Neural cell (in vitro differentiated cells): ENCODE data around the gene RD3L. TPM values are rescaled to one million over a fixed set of nuclear protein-coding genes. Genes with fewer than 3 reads are reported as not detected.

Experiments
- H2AFZ ChIP-seq: fragments of 200-600, 300-800 bp; sonication (generic), shearing (Covaris generic); 2 replicates; pipeline ENCODE4 v1.6.0; 2014; ENCODE audit warnings: low read depth, mild to moderate bottlenecking, antibody characterized with exemption, low read length, moderate library complexity
- H3F3A ChIP-seq: fragments of 200-600 bp; shearing (Covaris generic); 2 replicates; pipeline ENCODE4 v1.6.1; 2016; ENCODE audit warnings: mild to moderate bottlenecking, moderate library complexity, mixed read lengths, antibody characterized with exemption, low read length; ENCODE audit not compliant: insufficient read depth, poor library complexity, severe bottlenecking
- H3K27ac ChIP-seq: fragments of 200-600, 300-800 bp; sonication (generic), shearing (Covaris generic); 2 replicates; pipeline ENCODE4 v1.5.1; 2014; ENCODE audit warnings: mild to moderate bottlenecking, low read length, moderate library complexity
- H3K27me3 ChIP-seq: fragments of 300-800, 200-600 bp; sonication (generic), shearing (Covaris generic); 2 replicates; pipeline ENCODE4 v1.6.0; 2014; ENCODE audit warnings: mild to moderate bottlenecking, low read depth, low read length, moderate library complexity; ENCODE audit not compliant: insufficient read depth
- H3K36me3 ChIP-seq: fragments of 300-800, 200-600 bp; sonication (generic), shearing (Covaris generic); 2 replicates; pipeline ENCODE4 v1.5.1; 2014; ENCODE audit warnings: mild to moderate bottlenecking, antibody characterized with exemption, low read length, moderate library complexity; ENCODE audit not compliant: insufficient read depth
- H3K4me2 ChIP-seq: fragments of 300-800, 200-600 bp; sonication (generic), shearing (Covaris generic); 2 replicates; pipeline ENCODE4 v1.6.0; 2014; ENCODE audit warnings: mild to moderate bottlenecking, low read length
- H3K4me3 ChIP-seq: fragments of 300-800, 200-600 bp; sonication (generic), shearing (Covaris generic); 2 replicates; pipeline ENCODE4 v1.5.1; 2014; ENCODE audit warnings: mild to moderate bottlenecking, low read length, moderate library complexity
- H3K79me2 ChIP-seq: fragments of 200-600 bp; shearing (Covaris generic); replicated peaks from 2 replicates; pipeline ENCODE4 v1.6.0; 2014; ENCODE audit warnings: mild to moderate bottlenecking, low read length, moderate library complexity; ENCODE audit not compliant: insufficient read depth
- H3K9ac ChIP-seq: fragments of 300-800, 200-600 bp; sonication (generic), shearing (Covaris generic); 2 replicates; pipeline ENCODE4 v1.6.1; 2016; ENCODE audit warnings: mild to moderate bottlenecking, low read length, mixed read lengths
- H3K9me2 ChIP-seq: fragments of 200-600 bp; shearing (Covaris generic); 2 replicates; pipeline ENCODE4 v1.6.1; 2016; ENCODE audit warnings: mild to moderate bottlenecking, low read length, mixed read lengths; ENCODE audit not compliant: insufficient read depth
- H3K9me3 ChIP-seq: fragments of 200-600, 300-800 bp; sonication (generic), shearing (Covaris generic); 2 replicates; pipeline ENCODE4 v1.6.1; 2016; ENCODE audit warnings: mild to moderate bottlenecking, mixed run types, low read length, moderate library complexity, mixed read lengths
- H4K20me1 ChIP-seq: fragments of 200-600 bp; shearing (Covaris generic); 2 replicates; pipeline ENCODE4 v1.6.1; 2016; ENCODE audit warnings: mild to moderate bottlenecking, mixed run types; ENCODE audit not compliant: insufficient read depth
- EP300 ChIP-seq: fragments of 450-650 bp; conservative IDR thresholded peaks from 2 replicates; pipeline ENCODE4 v1.6.1; 2014; ENCODE audit warnings: antibody characterized with exemption, mild to moderate bottlenecking, moderate library complexity; ENCODE audit not compliant: poor library complexity, severe bottlenecking
- EZH2 ChIP-seq: fragments of 200-600, 300-800 bp; shearing (Covaris generic), sonication (generic); IDR thresholded peaks from 2 replicates; pipeline ENCODE4 v1.6.1; 2014; ENCODE audit warnings: antibody characterized with exemption, low read length, borderline replicate concordance, mild to moderate bottlenecking; ENCODE audit not compliant: insufficient read depth, poor library complexity, severe bottlenecking
- MXI1 ChIP-seq: fragments of 450-650 bp; conservative IDR thresholded peaks from 2 replicates; pipeline ENCODE4 v1.6.1; 2014; ENCODE audit warnings: antibody characterized with exemption, mild to moderate bottlenecking; ENCODE audit not compliant: poor library complexity, severe bottlenecking
- POLR2AphosphoS5 ChIP-seq: IDR thresholded peaks from 2 replicates; pipeline ENCODE4 v1.6.1; 2012
- RAD21 ChIP-seq: fragments of 450-650 bp; conservative IDR thresholded peaks from 2 replicates; pipeline ENCODE4 v1.6.1; 2014; ENCODE audit warnings: antibody characterized with exemption, mild to moderate bottlenecking, moderate library complexity
- SMC3 ChIP-seq: fragments of 450-650 bp; conservative IDR thresholded peaks from 2 replicates; pipeline ENCODE4 v1.6.1; 2014; ENCODE audit warnings: antibody characterized with exemption, mild to moderate bottlenecking, moderate library complexity; ENCODE audit not compliant: poor library complexity
- TAF1 ChIP-seq: IDR thresholded peaks from 2 replicates; pipeline ENCODE4 v1.6.1; 2012; ENCODE audit warnings: low read depth
- polyA plus RNA-seq: library from polyadenylated mRNA; depleted of rRNA; stranded (reverse); fragments of >200 nt; gene quantifications from 2 replicates; pipeline ENCODE4 v1.2.3, GENCODE V29; 2014
- TF ChIP-seq, protein P1 (sequence below): fragments of 450-650 bp; IDR thresholded peaks from 2 replicates; pipeline ENCODE4 v1.5.1; 2014; ENCODE audit warnings: antibody characterized with exemption, mild to moderate bottlenecking, moderate library complexity; ENCODE audit not compliant: poor library complexity, severe bottlenecking
- TF ChIP-seq, protein P2 (sequence below): IDR thresholded peaks from 2 replicates; pipeline ENCODE4 v1.6.1; 2012; ENCODE audit warnings: borderline replicate concordance

RD3L gene
- polyA plus RNA-seq, 1 donor from 2014 or later, result 0.69 TPM

DNA sequence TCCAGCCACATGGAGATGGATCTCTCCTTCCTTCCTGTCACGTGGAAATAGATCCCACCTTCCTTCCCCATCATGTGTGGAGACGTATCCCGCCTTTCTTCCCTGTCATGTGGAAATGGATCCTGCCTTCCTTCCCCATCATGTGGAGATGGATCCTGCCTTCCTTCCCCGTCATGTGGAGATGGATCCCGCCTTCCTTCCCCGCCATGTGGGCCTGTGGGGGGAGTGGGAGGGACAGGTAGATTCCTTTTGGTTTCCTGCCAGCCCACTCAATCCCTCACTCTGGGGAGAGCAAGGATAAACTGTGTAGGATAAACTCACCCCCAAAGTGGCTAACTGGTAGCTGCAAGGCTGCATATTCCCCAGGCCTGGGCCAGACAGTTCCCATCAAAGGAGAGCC is 45.8 kb downstream of the RD3L start:
- Histone ChIP-seq H3F3A (no peaks in the 10 kb centered on the region), H3K9ac (no peak overlapping the region), H3K27me3 (no peaks in the 10 kb centered on the region), H2AFZ (no peak overlapping the region), H3K36me3 (no peaks in the 10 kb centered on the region), H3K4me3 (no peak overlapping the region), H3K79me2 (no peaks in the 10 kb centered on the region), H4K20me1 (no peaks in the 10 kb centered on the region), H3K27ac (no peak overlapping the region), H3K4me2 (no peak overlapping the region), H3K9me2 (no peaks in the 10 kb centered on the region), H3K9me3 (no peaks in the 10 kb centered on the region)
- TF ChIP-seq, protein P1, sequence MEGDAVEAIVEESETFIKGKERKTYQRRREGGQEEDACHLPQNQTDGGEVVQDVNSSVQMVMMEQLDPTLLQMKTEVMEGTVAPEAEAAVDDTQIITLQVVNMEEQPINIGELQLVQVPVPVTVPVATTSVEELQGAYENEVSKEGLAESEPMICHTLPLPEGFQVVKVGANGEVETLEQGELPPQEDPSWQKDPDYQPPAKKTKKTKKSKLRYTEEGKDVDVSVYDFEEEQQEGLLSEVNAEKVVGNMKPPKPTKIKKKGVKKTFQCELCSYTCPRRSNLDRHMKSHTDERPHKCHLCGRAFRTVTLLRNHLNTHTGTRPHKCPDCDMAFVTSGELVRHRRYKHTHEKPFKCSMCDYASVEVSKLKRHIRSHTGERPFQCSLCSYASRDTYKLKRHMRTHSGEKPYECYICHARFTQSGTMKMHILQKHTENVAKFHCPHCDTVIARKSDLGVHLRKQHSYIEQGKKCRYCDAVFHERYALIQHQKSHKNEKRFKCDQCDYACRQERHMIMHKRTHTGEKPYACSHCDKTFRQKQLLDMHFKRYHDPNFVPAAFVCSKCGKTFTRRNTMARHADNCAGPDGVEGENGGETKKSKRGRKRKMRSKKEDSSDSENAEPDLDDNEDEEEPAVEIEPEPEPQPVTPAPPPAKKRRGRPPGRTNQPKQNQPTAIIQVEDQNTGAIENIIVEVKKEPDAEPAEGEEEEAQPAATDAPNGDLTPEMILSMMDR, result no peak
- TF ChIP-seq EP300 (no peak), MXI1 (no peak), RAD21 (no peak), SMC3 (no peak)
- TF ChIP-seq, protein P2, sequence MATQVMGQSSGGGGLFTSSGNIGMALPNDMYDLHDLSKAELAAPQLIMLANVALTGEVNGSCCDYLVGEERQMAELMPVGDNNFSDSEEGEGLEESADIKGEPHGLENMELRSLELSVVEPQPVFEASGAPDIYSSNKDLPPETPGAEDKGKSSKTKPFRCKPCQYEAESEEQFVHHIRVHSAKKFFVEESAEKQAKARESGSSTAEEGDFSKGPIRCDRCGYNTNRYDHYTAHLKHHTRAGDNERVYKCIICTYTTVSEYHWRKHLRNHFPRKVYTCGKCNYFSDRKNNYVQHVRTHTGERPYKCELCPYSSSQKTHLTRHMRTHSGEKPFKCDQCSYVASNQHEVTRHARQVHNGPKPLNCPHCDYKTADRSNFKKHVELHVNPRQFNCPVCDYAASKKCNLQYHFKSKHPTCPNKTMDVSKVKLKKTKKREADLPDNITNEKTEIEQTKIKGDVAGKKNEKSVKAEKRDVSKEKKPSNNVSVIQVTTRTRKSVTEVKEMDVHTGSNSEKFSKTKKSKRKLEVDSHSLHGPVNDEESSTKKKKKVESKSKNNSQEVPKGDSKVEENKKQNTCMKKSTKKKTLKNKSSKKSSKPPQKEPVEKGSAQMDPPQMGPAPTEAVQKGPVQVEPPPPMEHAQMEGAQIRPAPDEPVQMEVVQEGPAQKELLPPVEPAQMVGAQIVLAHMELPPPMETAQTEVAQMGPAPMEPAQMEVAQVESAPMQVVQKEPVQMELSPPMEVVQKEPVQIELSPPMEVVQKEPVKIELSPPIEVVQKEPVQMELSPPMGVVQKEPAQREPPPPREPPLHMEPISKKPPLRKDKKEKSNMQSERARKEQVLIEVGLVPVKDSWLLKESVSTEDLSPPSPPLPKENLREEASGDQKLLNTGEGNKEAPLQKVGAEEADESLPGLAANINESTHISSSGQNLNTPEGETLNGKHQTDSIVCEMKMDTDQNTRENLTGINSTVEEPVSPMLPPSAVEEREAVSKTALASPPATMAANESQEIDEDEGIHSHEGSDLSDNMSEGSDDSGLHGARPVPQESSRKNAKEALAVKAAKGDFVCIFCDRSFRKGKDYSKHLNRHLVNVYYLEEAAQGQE, result no peak

DNA sequence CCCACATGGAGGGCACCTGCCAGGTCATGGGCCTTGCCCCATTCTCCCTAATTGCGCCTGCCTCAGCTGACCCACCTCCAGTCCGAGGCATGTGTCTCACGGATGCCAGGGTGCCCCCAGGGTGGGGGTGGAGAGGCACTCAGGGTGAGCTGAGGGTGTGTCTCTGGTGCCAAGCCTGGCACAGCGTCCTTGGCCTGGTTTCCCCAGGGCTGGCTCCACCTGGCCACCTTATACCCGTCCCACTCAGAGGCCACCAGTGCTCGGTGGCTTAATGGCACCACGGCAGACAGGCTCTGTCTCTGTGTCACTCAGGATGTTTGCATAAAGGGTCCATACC is 47.6 kb downstream of the RD3L start:
- Histone ChIP-seq H3K4me2 (no peak overlapping the region), H3K4me3 (no peak overlapping the region)
- TF ChIP-seq, protein P1, result no peak
- TF ChIP-seq TAF1 (no peak), EZH2 (no peak), RAD21 (no peak), MXI1 (no peak), POLR2AphosphoS5 (no peak), EP300 (no peak), SMC3 (no peak)
- TF ChIP-seq, protein P2, result no peak

More for the DNA sequence above, 47.6 kb downstream of the RD3L start:
- no peak overlapping the region for H2AFZ ChIP-seq
- H3K9me2 ChIP-seq, result no peaks in the 10 kb centered on the region
- no peaks in the 10 kb centered on the region for H3K9me3 ChIP-seq
- no peaks in the 10 kb centered on the region for H3F3A ChIP-seq
- no peaks in the 10 kb centered on the region for H3K27me3 ChIP-seq
- no peaks in the 10 kb centered on the region for H3K36me3 ChIP-seq
- no peaks in the 10 kb centered on the region for H4K20me1 ChIP-seq
- H3K9ac ChIP-seq, result no peak overlapping the region
- no peak overlapping the region for H3K27ac ChIP-seq
- H3K79me2 ChIP-seq, result no peaks in the 10 kb centered on the region
